Inferior parietal cortex (tissue), 1 donor: ENCODE data around the gene UPF2.
"Not testable (repeated sequence)": the region's sequence is repeated elsewhere in the genome, so short reads cannot be mapped to it uniquely, and the experiment has no call there.

Experiments
- DNase-seq: peaks from one replicate; pipeline ENCODE4 v3.0.0-alpha.2; 2016; ENCODE audit errors: extremely low spot score

The UPF2 gene

GRCh38 chr10:12042409-12042796 is 206 bp downstream of the UPF2 start:
- DNase-seq: no peak

GRCh38 chr10:12041766-12042408 is 722 bp downstream of the UPF2 start:
- no peak for DNase-seq

GRCh38 chr10:12036073-12036655 is 6.4 kb downstream of the UPF2 start:
- no peak for DNase-seq

- no peak for DNase-seq
Measured at GRCh38 chr10:12031404-12031803, 11.2 kb downstream of the UPF2 start.

- DNase-seq: no peak
Measured at GRCh38 chr10:12027539-12027938, 15.1 kb downstream of the UPF2 start.

GRCh38 chr10:12025591-12025990 is 17.0 kb downstream of the UPF2 start:
- DNase-seq: no peak

- no peak for DNase-seq
Measured at GRCh38 chr10:12022580-12023257, 19.9 kb downstream of the UPF2 start.

GRCh38 chr10:12020574-12020973 is 22.0 kb downstream of the UPF2 start:
- DNase-seq: no peak

GRCh38 chr10:12019283-12019971 is 23.2 kb downstream of the UPF2 start:
- no peak for DNase-seq

- no peak for DNase-seq
Measured at GRCh38 chr10:12018438-12019282, 23.9 kb downstream of the UPF2 start.

- DNase-seq: no peak
Measured at GRCh38 chr10:12013926-12014325, 28.7 kb downstream of the UPF2 start.

GRCh38 chr10:12013391-12013790 is 29.2 kb downstream of the UPF2 start:
- DNase-seq: not testable (repeated sequence)

- no peak for DNase-seq
Measured at GRCh38 chr10:12010353-12010752, 32.3 kb downstream of the UPF2 start.

GRCh38 chr10:12008842-12009241 is 33.8 kb downstream of the UPF2 start:
- not testable (repeated sequence) for DNase-seq

GRCh38 chr10:12006671-12007070 is 35.9 kb downstream of the UPF2 start:
- no peak for DNase-seq

GRCh38 chr10:11993834-11994468 is 48.7 kb downstream of the UPF2 start:
- DNase-seq: no peak

GRCh38 chr10:11988924-11989323 is 53.7 kb downstream of the UPF2 start:
- no peak for DNase-seq

- DNase-seq: peak; percentile 93
Measured at GRCh38 chr10:11986593-11987216, 55.9 kb downstream of the UPF2 start.

GRCh38 chr10:11982253-11982652 is 60.4 kb downstream of the UPF2 start:
- DNase-seq: no peak

GRCh38 chr10:11975795-11976194 is 66.8 kb downstream of the UPF2 start:
- DNase-seq: no peak

- not testable (repeated sequence) for DNase-seq
Measured at GRCh38 chr10:11972523-11972922, 70.1 kb downstream of the UPF2 start.
